ENCODE data around the gene KTN1. TPM values are rescaled to one million over a fixed set of nuclear protein-coding genes. Genes with fewer than 3 reads are reported as not detected.
A peak's percentile ranks its signal among the peaks of the same experiment; 100 is the strongest.

The KTN1 gene
- total and polyA plus RNA-seq, 8 donors: 125 to 171 (median 140) TPM

GRCh38 chr14:55556929-55557623 lies 22.9 kb upstream of the KTN1 start:
- no peak overlapping the region for H3K27ac ChIP-seq
- ATAC-seq: peak; percentile 86
- no peaks in the 10 kb centered on the region for H3K9me3 ChIP-seq
- peak in 3 of 4 donors; percentile 56 to 86 (median 74) for DNase-seq
- no peaks in the 10 kb centered on the region for H3K36me3 ChIP-seq
- peaks cover 0 to 5% of the 10 kb centered on the region in 2 donors for H3K4me1 ChIP-seq
- intact Hi-C loops (cut with DNase I): no loop called here
- no peak for TF ChIP-seq CTCF (IDR thresholded peaks at IDR 0.05)
- H3K4me3 ChIP-seq: no peak overlapping the region
- no peaks in the 10 kb centered on the region for H3K27me3 ChIP-seq

- peaks cover 0 to 4% of the 10 kb centered on the region in 2 donors for H3K4me1 ChIP-seq
- H3K9me3 ChIP-seq: no peaks in the 10 kb centered on the region
- H3K4me3 ChIP-seq: no peak overlapping the region
- intact Hi-C loops (cut with DNase I): no loop called here
- DNase-seq: no peak
- no peak for ATAC-seq
- no peak for TF ChIP-seq CTCF (IDR thresholded peaks at IDR 0.05)
- no peaks in the 10 kb centered on the region for H3K36me3 ChIP-seq
- no peak overlapping the region for H3K27ac ChIP-seq
- H3K27me3 ChIP-seq: no peaks in the 10 kb centered on the region
These were observed 17.9 kb upstream of the KTN1 start for GRCh38 chr14:55562135-55562534.

GRCh38 chr14:55568618-55569017 lies 11.4 kb upstream of the KTN1 start:
- Histone ChIP-seq H3K4me3 (no peak overlapping the region), H3K27ac (no peak overlapping the region), H3K4me1 (no peaks in the 10 kb centered on the region), H3K27me3 (no peaks in the 10 kb centered on the region), H3K36me3 (no peaks in the 10 kb centered on the region), H3K9me3 (no peaks in the 10 kb centered on the region)
- intact Hi-C loops (cut with DNase I): no loop called here
- no peak for DNase-seq
- ATAC-seq: no peak
- no peak for TF ChIP-seq CTCF (IDR thresholded peaks at IDR 0.05)

GRCh38 chr14:55571125-55571889 lies 8.7 kb upstream of the KTN1 start:
- Histone ChIP-seq H3K4me1 (no peaks in the 10 kb centered on the region), H3K9me3 (no peaks in the 10 kb centered on the region), H3K36me3 (no peaks in the 10 kb centered on the region), H3K27me3 (no peaks in the 10 kb centered on the region), H3K27ac (no peak overlapping the region), H3K4me3 (no peak overlapping the region)
- no peak for DNase-seq
- no peak for TF ChIP-seq CTCF (IDR thresholded peaks at IDR 0.05)
- intact Hi-C loops (cut with DNase I): no loop called here
- no peak for ATAC-seq

- TF ChIP-seq CTCF (IDR thresholded peaks at IDR 0.05): no peak
- DNase-seq (peak in 1 of 4 donors; percentile 11), ATAC-seq (no peak)
- Histone ChIP-seq H3K4me3 (no peak overlapping the region), H3K27ac (no peak overlapping the region), H3K9me3 (no peaks in the 10 kb centered on the region), H3K36me3 (no peaks in the 10 kb centered on the region), H3K4me1 (no peaks in the 10 kb centered on the region), H3K27me3 (no peaks in the 10 kb centered on the region)
- intact Hi-C loops (cut with DNase I): no loop called here
These were observed 7.4 kb upstream of the KTN1 start for GRCh38 chr14:55572578-55572977.
